ENCODE data around the gene ENO2.
A peak's percentile ranks its signal among the peaks of the same experiment; 100 is the strongest.

The ENO2 gene

GRCh38 chr12:6962285-6963015 is 48.1 kb downstream of the ENO2 start:
- DNase-seq = no peak

DNA sequence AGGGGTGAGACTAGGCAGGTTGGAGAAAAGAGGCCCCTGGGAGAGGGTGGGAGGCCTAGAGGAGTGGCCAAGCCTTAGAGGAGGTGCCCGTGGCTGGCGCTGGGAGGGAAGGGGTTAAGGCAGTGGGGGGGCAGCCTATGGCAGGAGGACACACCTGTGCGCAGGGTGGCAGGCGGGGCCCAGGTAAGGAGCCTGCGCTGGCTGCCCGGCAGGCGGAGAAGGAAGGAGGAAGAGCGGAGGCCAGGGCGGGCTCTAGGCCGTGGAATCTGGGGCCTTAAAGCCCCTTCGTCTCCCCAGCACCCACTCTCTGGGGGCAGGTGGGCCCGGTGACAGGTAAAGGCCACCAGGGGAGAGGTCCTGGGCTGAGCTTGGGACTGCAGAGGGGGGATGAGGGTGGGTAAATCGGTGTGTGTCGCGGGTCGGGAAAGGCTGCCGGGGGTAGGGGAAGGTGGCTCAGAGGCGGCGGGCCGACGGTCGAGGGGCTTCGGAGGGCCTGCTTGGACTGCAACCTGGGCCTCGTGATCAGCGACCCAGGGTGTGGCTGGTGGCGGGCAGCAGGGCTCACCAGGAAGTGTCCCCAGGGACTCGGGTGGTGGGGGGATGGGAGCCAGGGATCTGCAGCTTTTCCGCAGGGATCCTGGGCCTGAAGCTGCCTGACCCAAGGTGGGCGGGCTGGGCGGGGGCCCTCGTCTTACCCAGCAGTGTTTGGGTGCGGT is 48.8 kb downstream of the ENO2 start:
- DNase-seq = no peak

GRCh38 chr12:6963791-6964413 is 49.5 kb downstream of the ENO2 start:
- DNase-seq = no peak

GRCh38 chr12:6964605-6965025 is 50.2 kb downstream of the ENO2 start:
- DNase-seq = no peak

DNA sequence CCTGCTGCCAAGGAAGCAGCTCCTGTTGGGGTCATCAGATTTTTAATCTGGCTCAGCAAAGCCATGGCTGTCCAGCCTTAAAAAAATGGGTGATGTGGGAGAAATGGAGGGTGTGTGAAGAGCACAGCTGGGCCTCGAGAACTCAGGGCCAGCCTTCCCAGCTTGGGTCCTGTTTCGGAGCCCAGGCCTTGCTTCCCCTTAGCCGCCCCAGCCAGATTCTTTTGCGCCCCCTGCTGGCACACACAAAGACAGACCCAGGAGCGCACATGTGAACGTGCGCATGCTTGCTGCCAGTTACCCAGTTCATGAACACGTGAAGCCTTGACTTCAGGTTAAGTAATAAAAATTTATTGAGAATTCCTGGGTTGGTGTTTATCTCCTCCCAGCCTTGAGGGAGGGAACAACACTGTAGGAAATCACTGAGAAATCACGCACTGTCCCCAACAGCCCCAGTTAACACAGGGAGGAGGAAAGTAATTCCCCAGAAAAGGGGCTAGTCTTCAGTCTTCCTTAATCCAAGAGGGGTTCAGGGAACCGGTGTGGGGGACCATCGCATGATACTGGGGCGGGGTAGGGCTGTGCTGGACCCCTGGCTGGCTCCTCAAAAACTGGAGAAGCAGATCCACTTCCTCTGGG is 50.8 kb downstream of the ENO2 start:
- DNase-seq = peak; percentile 92

DNA sequence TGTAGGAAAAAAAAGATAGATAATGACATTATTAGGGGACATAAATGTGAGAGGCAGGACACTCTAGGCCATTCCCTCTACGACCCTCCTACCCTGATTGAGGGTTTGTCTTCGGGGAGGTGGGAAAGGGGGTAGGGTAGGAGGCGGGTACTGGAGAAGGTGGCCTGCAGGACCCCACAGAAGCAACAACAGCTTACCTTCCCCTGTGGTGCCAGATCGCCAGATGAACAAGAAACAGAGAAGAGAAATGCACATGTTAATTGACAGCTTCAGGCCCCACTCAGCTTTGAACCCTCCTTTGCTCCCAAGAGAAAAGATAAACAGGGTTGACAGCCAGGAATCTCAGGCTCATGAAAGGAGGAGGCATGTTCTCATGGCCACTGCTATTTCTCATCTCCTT is 51.3 kb downstream of the ENO2 start:
- DNase-seq = no peak

DNA sequence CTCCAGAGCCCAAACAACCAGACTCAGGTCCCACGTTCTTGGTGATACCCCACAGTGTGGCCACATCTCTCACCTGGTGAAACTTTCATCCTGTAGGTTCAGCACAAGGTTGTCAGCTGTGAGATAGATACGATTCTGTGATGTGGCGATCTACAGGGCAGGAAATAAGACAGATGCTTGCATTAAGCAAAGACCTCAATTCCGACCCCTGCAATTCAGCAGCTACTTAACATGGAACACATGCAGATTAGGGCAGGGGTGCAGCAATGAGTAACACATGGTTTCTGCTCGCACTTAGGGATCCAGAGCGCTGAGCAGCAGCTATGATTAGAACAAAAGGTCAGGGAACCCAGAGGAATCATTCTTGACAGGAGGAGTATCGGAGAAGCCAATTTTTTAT is 52.0 kb downstream of the ENO2 start:
- no peak for DNase-seq

DNA sequence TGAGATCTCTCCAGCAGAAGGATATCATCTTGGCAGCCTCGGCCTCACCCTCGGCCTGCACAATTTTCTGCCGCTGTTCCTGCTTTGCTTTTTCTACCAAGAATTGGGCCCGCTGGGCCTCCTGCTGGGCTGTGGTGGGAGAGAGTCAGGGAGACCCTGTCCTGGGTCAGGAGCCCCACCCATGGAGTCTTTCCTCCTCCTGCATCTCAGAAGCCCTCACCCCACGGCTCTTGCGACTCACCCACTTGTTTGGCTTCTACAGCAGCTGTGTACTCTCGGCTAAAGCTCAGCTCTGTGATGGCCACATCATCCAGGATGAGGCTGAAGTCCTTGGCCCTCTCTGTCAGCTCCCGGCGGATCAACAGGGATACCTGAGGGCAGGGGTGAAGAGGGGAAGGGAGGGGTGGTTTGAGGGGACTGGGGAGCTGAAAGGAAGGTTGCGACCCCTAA is 53.3 kb downstream of the ENO2 start:
- no peak for DNase-seq

- no peak for DNase-seq
Observed at GRCh38 chr12:6968426-6968825, 54.0 kb downstream of the ENO2 start.

- DNase-seq = peak; percentile 30
Observed at GRCh38 chr12:6970096-6970527, 55.7 kb downstream of the ENO2 start.

Measured in activated CD4-positive, alpha-beta T cell treated with anti-CD3 and anti-CD28 coated beads, Interleukin-2, amount 50 U/mL, for 16 hours (primary cell).